GM18858 (cell line): ENCODE results near the gene SLC12A1.

Source experiments
- ATAC-seq: cut with Tn5 transposase; IDR thresholded peaks from one replicate; pipeline ENCODE4 v1.9.1; 2021; ENCODE audit not compliant: unreplicated experiment

Gene SLC12A1

DNA sequence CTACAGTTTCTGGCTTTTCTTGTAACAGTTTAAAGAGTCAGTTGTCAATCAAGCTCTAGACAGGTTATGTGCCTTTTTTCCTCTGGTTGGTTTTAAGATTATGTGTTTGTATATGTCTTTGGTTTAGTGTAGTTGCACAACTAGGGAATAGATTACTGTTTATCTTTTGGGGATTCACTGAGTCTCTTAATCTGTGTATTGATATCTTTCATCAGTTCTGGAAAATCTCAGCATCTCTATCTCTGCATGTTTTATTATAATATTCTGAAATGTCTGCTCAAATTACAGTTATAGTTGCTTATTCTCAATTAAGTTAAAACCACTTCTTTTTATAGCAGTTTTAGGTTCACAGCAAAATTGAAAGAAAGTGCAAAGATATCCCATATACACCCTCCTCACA lies 139.4 kb downstream of the SLC12A1 start:
- ATAC-seq = no peak

DNA sequence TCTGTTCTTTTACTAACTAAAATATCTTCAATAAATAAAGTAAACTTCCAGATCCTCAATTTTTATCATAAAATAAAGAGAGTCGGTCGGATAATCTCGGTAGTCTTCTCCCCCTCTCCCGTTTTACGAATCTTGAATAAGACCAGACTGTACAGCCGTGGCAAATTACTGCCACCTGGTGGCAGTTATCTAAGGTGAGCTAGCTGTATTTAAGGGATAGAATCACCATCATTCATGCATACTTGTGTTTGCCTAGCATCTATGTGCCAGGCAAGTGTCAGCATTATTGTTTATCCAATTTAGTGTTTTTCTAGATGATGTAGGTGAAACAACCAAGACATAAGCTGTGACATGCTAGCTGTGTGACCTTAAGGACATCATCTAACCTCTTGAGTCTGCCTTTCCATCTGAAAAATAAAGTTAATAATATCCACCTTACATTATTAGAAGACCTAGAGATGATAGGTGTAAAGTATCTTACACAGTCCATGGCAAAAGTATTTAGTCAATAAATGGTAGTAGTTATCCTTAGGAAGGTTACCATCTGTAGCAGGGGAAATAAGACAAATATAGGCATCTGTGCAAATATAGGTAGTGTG lies 146.5 kb downstream of the SLC12A1 start:
- peak; percentile 92 for ATAC-seq
